Activated naive CD4-positive, alpha-beta T cell treated with anti-CD3 and anti-CD28 coated beads, Interleukin-2, amount 50 U/mL, for 24 hours (primary cell): ENCODE results near the gene MRTFA.

Experiments used
- H3K27ac Mint-ChIP-seq: one replicate; pipeline ENCODE4 v1.8.0; 2021; ENCODE audit warnings: mild to moderate bottlenecking, mixed read lengths
- H3K27me3 Mint-ChIP-seq: one replicate; pipeline ENCODE4 v1.8.0; 2021; ENCODE audit warnings: mixed read lengths
- H3K36me3 Mint-ChIP-seq: one replicate; pipeline ENCODE4 v1.8.0; 2021; ENCODE audit warnings: mixed read lengths
- H3K4me1 Mint-ChIP-seq: one replicate; pipeline ENCODE4 v1.8.0; 2021; ENCODE audit warnings: mixed read lengths
- H3K4me3 Mint-ChIP-seq: one replicate; pipeline ENCODE4 v1.8.0; 2021; ENCODE audit warnings: mild to moderate bottlenecking, mixed read lengths
- H3K9me3 Mint-ChIP-seq: one replicate; pipeline ENCODE4 v1.8.0; 2021; ENCODE audit warnings: mixed read lengths

The MRTFA gene

DNA sequence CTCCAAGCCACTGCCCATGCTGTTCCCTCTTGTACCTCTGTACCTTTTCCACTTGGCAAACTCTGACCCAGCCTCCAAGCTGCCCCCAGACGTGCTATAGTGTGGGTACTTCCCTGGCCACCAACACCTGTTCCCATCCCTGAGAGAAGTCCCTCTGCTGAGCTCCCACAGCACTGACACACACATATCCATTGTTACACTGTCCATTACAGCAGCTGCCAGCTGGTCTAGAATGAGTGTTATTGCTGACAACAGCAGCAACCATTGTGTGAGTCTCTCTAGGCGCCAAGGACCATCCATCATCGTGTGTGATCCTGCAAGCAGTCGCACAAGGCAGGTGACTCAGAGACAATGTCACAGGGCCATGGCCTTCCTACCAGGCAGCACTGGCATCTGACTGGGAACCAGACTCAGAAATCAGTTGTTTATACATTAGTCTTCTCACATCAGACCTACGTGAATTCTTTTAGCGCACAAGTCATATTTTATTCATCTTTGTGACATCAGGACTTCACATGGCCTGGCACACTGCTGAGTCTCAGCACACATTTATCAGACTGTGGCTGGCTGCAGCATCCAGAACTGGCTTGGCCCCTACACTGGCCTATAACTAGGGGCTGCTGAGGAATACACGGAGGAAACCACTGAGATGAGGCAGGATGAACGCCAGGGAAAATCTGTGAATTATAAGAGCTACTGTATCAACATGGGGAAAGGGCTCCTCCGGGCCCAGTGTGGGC is 209.8 kb downstream of the MRTFA start:
- Mint-ChIP-seq H3K4me1 (peaks cover 38% of the 10 kb centered on the region), H3K4me3 (no peak overlapping the region), H3K36me3 (peaks cover 24% of the 10 kb centered on the region), H3K9me3 (no peaks in the 10 kb centered on the region), H3K27ac (peak overlapping the region; percentile 62), H3K27me3 (no peaks in the 10 kb centered on the region)

DNA sequence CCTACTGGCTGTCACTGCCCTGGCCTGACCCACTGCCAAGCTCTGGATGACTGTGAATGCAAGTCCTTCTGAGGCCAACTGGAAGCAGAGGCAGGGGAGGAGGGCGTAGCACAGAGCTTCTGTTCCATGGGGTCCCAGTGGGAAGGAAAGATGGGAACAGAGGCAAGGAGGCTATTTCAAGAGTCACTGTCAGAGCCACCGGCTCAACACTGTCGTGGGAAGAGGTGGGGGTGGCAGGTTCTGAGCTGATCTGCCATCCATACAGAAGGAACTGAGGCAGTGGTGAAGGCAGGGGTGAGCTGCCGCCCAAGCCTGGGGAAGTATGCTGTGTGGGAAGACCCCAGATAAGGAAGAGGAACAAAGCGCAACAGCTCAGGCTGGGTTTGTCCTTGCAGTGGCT is 211.4 kb downstream of the MRTFA start:
- Mint-ChIP-seq H3K4me1 (peaks cover 31% of the 10 kb centered on the region), H3K9me3 (no peaks in the 10 kb centered on the region), H3K4me3 (no peak overlapping the region), H3K27me3 (no peaks in the 10 kb centered on the region), H3K36me3 (peaks cover 23% of the 10 kb centered on the region), H3K27ac (no peak overlapping the region)

DNA sequence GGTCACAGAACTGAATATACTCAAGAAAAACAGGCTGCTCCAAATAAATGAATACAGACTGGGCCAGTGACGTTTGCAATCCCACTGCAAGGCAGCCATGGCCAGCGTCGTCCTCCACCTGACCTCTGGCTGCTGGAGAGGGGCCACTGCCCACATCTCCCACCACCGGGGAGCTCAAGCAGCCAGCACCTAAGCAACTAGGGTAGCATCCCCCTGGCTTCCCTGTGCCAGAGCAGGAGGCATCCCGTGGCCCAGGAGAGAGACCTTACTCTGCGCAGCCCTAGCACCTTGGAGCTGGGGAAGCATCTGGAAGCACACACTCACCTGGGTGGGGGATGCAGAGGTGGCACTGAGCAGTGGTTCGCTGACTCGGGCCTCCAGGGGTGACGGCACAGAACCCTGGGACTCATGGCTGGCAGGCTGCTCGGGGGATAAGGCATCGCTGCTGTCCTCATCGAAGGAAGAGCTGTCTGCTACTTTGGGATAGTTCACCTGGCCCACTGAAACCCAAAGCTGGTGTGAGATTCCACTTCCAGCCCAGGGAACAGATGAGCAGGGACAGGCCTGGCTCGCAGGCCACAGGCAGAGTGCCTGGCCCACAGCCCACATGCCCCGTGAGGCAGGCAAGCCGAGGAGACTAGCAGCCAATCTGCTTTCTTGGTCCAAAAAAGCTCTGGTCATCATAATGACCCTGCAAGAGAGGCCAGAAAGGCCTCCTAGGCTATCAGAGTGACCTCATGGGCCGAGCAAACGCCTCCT is 212.5 kb downstream of the MRTFA start:
- no peak overlapping the region for H3K4me3 Mint-ChIP-seq
- peaks cover 19% of the 10 kb centered on the region for H3K36me3 Mint-ChIP-seq
- no peaks in the 10 kb centered on the region for H3K27me3 Mint-ChIP-seq
- H3K9me3 Mint-ChIP-seq = no peaks in the 10 kb centered on the region
- peaks cover 26% of the 10 kb centered on the region for H3K4me1 Mint-ChIP-seq
- H3K27ac Mint-ChIP-seq = no peak overlapping the region

DNA sequence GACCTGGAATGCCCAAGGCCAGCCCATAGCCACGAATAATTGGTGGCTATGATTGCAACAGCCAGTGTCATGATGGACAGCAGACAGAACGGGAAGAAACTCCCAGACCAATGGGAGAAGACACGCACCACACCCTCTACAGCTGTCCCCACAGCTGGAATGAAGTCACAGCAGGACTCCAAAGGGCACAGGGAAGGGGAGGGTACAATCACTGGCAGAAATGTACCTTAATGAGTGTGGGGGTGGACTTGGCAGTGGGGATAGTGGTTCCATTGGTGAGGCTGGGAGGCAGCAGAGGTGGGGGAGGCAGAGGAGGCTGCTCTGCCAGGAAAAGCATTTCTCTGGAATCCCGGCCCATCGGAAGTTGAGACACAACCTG is 213.2 kb downstream of the MRTFA start:
- peaks cover 15% of the 10 kb centered on the region for H3K36me3 Mint-ChIP-seq
- no peaks in the 10 kb centered on the region for H3K9me3 Mint-ChIP-seq
- no peak overlapping the region for H3K27ac Mint-ChIP-seq
- no peak overlapping the region for H3K4me3 Mint-ChIP-seq
- H3K27me3 Mint-ChIP-seq = no peaks in the 10 kb centered on the region
- H3K4me1 Mint-ChIP-seq = peaks cover 22% of the 10 kb centered on the region

DNA sequence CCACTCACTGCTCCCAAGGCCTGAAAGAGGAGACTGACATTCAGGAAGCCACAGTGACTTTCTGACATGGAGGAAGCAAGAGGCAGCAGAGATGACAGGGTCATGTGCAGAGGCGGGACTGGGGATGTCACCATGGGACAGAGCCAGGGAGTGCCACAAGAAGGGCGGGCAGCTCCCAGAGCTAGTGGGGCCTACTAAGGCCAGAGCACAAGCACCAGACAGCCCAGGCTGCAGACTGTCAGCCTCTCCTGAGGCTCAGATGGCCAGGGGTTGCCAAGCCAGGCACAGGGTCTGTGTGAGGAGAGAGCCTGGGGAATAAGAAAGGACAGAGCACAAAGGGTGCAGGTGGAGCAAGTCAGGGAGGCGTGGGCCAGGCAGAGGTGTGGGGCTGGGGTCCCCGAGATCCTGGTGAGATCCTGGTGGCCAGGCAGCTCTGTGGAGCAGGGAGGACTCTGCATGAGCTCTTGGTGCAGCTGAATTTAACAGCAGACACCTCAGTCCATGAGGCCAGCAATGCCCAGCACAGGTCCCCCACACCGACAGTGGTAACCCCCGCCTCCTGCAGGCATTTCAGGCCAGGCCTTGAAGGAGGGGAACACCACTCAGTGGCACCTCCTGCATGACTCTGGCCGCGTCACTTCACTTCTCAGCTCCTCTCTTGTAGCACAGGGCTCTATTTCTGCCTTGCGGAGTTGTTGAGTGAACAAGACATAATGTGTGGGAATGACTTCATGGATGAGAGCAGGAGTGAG is 213.8 kb downstream of the MRTFA start:
- Mint-ChIP-seq H3K27ac (peak overlapping the region; percentile 87), H3K4me1 (peaks cover 22% of the 10 kb centered on the region), H3K27me3 (no peaks in the 10 kb centered on the region), H3K4me3 (no peak overlapping the region), H3K36me3 (peaks cover 15% of the 10 kb centered on the region), H3K9me3 (no peaks in the 10 kb centered on the region)

DNA sequence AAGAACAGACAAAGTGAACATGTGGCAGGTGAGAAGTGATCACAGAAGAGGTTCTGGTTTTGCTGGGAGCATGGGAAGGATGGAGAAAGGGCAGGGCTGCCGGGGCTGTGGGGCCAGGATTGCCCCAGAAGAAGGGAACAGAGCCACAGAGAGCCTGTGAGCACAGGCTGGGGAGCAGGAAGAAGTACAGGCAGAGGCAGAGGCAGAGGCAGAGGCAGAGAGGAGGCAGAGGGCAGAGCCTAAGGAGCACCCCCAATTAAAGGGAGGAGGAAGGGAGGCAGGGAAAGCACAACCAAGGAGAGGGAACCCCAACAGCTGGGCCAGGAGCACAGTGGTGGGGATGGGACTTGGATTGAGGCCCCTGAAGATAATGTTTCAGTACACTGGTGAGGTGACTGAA is 214.6 kb downstream of the MRTFA start:
- H3K27ac Mint-ChIP-seq = peak overlapping the region; percentile 87
- peaks cover 15% of the 10 kb centered on the region for H3K36me3 Mint-ChIP-seq
- H3K4me3 Mint-ChIP-seq = no peak overlapping the region
- no peaks in the 10 kb centered on the region for H3K9me3 Mint-ChIP-seq
- H3K4me1 Mint-ChIP-seq = peaks cover 21% of the 10 kb centered on the region
- no peaks in the 10 kb centered on the region for H3K27me3 Mint-ChIP-seq

DNA sequence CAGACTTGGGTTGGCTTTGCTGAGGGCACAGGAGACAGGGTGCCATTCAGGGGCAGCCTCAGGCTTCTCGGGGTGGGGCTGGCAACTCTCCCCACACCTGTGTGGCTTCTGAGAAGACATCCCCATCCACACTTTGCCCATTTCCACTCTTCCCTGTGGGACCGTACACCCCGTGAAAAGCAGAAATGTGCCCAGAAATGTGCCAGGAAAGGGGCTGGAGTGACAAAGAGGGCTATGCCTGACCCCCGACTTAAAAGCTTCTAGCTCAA is 215.5 kb downstream of the MRTFA start:
- H3K27ac Mint-ChIP-seq = no peak overlapping the region
- no peaks in the 10 kb centered on the region for H3K9me3 Mint-ChIP-seq
- no peak overlapping the region for H3K4me3 Mint-ChIP-seq
- peaks cover 10% of the 10 kb centered on the region for H3K36me3 Mint-ChIP-seq
- H3K4me1 Mint-ChIP-seq = peaks cover 19% of the 10 kb centered on the region
- H3K27me3 Mint-ChIP-seq = no peaks in the 10 kb centered on the region

DNA sequence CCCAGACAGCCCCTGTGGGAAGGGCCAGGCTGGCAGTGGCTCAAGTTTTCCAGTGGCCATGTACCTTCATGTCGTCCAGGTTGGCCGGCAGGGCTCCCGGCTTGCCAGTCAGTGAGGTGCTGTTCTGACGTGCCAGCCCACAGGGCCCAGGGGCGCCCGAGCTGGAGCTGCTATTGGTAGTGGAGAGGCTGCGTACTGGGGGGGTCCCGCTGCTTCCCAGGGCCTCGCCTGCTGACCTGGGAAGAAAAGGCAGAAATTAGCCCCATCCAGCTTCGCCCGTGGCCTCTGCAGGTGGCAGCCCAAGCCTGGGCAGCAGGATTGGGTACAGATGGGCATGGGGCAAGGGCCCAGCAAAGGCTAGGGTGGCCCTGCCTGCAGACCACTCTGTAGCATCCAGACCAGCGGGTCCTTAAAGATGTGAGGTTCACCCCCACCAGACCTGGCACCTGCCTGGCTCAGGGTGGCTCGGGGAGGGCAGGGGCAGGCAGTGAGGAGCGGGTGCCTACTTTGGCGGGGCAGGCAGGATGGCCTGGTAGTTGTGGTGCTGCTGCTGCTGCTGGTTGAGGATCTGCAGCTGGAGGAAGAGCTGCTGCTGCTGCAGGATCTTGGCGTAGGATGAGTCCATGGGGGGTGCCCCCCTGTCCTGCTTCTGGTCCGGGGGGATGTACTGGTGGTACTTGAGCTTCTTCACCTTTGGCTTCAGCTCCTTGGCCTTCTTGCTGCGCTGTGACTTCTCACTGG is 216.0 kb downstream of the MRTFA start:
- Mint-ChIP-seq H3K9me3 (no peaks in the 10 kb centered on the region), H3K27ac (no peak overlapping the region), H3K27me3 (no peaks in the 10 kb centered on the region), H3K4me1 (peaks cover 24% of the 10 kb centered on the region), H3K36me3 (peaks cover 10% of the 10 kb centered on the region), H3K4me3 (no peak overlapping the region)

DNA sequence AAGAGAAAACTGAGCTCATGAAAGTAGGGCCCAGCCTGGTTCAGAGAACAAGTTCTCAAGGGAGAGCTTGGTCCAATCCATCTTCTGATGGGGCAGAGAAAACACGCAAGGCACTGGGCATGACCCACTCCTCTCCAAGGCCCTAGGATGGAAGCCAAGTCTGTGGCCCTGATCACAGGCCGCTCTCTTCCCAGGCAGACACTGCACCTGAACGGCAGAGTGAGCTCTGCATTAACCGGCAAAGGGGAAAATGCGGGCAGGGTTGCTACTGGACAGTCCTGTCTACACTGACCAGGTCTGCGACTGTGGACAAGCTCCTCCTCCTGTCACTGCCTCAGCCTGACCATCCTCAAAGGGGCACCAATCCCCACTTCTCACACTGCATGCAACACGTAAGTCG is 216.8 kb downstream of the MRTFA start:
- Mint-ChIP-seq H3K27me3 (no peaks in the 10 kb centered on the region), H3K36me3 (peaks cover 8% of the 10 kb centered on the region), H3K4me1 (peaks cover 32% of the 10 kb centered on the region), H3K4me3 (no peak overlapping the region), H3K27ac (peak overlapping the region; percentile 76), H3K9me3 (no peaks in the 10 kb centered on the region)

DNA sequence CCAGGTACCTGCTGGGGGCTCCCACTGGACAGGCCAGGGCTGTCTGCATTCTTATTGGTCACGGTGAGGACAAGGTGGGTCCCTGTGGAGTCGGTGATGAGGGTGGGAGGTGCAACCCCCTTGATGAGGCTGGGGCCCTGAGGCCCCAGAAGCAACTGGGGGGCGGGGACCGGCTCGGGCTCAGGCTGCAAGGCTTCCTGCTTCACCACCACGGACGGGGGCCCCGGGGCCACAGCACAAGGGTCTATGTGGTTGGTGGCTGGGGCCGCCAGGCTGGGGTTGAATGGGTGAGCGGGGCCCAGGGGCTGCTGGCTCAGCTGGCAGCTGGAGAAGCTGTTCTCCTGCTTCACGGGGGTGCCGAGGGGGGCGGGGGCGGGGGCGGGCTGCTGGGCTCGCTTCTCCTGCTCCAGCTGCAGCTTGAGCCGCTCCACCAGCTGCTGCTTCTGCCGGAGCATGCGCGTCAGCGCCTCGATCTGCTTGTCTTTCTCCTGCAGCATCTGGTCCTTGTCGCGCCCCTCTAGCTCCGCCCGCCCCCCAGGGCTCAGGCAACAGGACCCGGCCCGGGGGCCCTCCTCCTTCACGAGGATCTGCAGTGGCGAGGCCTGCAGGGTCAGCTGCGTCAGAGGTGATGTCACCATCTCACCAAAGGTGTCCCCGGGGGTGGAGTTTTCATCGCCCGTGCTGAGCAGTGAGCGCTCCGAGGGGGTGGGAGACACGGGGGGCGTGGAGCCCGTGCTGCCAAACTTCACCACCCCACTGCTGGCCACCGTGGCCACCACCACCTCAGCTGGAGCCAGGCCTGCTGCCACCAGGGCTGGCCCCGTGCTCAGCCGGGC is 217.9 kb downstream of the MRTFA start:
- no peak overlapping the region for H3K27ac Mint-ChIP-seq
- no peak overlapping the region for H3K4me3 Mint-ChIP-seq
- peaks cover 32% of the 10 kb centered on the region for H3K4me1 Mint-ChIP-seq
- no peaks in the 10 kb centered on the region for H3K9me3 Mint-ChIP-seq
- H3K36me3 Mint-ChIP-seq = peaks cover 8% of the 10 kb centered on the region
- no peaks in the 10 kb centered on the region for H3K27me3 Mint-ChIP-seq

DNA sequence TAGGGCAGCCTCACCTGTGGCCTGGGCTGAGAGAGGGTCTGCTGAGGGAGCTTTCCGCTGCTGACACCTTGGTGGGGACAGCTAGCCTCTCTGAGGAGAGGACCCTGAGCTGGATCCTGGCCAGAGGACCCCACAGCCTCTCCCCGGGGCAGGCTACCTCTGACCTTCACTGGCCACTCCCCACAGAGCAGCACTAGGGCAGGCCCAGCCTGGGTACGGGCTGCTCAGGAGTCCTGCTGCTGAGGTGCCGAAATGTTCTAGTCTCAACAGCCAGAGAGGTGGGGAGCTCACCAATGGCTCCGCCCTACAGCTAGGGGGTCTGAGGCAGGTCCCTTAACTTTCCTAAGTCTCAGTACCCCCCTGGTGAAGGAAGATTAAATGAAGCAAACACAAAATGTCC is 218.6 kb downstream of the MRTFA start:
- Mint-ChIP-seq H3K27me3 (no peaks in the 10 kb centered on the region), H3K4me3 (no peak overlapping the region), H3K9me3 (no peaks in the 10 kb centered on the region), H3K36me3 (peaks cover 8% of the 10 kb centered on the region), H3K27ac (no peak overlapping the region), H3K4me1 (peaks cover 32% of the 10 kb centered on the region)

DNA sequence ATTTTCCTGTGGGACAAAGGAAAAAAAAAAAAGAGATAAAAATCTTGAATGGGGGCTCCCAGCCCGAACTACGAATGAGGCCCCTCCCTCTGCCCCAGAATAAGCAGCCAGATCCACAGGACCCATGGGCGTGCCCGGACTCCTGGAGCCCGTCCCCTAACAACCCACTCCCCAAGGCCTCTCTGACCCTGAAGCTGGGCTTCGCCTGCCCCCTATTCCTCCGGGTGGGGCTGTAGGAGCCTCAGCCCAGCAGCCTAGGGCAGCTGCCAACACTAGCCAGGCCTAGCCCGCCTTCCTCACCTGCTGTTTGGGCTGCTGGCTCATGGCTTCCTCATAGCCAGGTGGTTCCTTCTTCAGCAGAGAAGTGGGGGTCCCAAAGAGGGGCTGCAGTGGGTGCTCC is 219.5 kb downstream of the MRTFA start:
- H3K4me1 Mint-ChIP-seq = peaks cover 30% of the 10 kb centered on the region
- H3K4me3 Mint-ChIP-seq = no peak overlapping the region
- peak overlapping the region; percentile 51 for H3K27ac Mint-ChIP-seq
- peaks cover 5% of the 10 kb centered on the region for H3K36me3 Mint-ChIP-seq
- no peaks in the 10 kb centered on the region for H3K9me3 Mint-ChIP-seq
- no peaks in the 10 kb centered on the region for H3K27me3 Mint-ChIP-seq

DNA sequence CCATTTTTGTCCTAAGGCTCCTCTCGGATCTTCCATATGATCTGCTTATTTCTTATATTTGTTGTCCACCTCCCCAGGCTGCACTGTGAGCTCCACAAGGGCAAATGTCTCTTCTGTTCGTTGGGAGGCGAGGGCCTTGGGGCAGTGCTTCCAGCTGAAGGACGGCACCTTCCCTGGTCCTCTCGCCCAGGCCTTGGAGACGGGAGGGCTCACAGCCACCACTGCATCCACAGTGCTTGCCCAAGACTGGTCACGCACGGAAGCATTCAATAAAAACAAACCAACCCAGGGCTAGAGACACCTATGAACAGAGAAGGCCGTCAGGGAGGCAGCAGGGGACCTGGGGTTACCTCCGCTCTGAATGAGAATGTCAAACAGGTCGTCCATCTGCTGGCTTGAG is 219.9 kb downstream of the MRTFA start:
- H3K36me3 Mint-ChIP-seq = peaks cover 4% of the 10 kb centered on the region
- H3K27ac Mint-ChIP-seq = peak overlapping the region; percentile 80
- no peaks in the 10 kb centered on the region for H3K27me3 Mint-ChIP-seq
- H3K4me1 Mint-ChIP-seq = peaks cover 26% of the 10 kb centered on the region
- no peaks in the 10 kb centered on the region for H3K9me3 Mint-ChIP-seq
- H3K4me3 Mint-ChIP-seq = no peak overlapping the region

DNA sequence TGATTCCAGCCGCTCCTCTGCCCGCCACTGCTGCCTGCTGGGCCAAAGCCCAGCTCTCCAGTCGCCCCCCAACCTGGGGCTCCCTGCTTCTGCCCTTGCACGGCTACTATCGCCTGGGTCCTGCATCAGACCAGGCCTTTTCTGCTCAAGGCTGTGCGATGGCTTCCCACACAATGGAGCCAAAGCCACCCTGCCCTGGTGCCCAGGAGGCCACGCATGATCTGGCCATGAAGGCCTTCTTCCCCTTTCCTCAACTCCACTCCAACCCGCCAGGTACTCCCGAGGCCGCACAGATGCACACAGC is 220.3 kb downstream of the MRTFA start:
- Mint-ChIP-seq H3K27me3 (no peaks in the 10 kb centered on the region), H3K36me3 (peaks cover 4% of the 10 kb centered on the region), H3K9me3 (no peaks in the 10 kb centered on the region), H3K4me1 (peaks cover 25% of the 10 kb centered on the region), H3K27ac (peak overlapping the region; percentile 80), H3K4me3 (no peak overlapping the region)
